Activated CD4-positive, alpha-beta T cell treated with anti-CD3 and anti-CD28 coated beads, Interleukin-2, amount 50 U/mL, for 24 hours (primary cell): ENCODE results near the gene BCOR.

ENCODE experiments used
- DNase-seq, 2 donors: peaks; one replicate each; pipeline ENCODE4 v3.0.0-alpha.2; 2020; ENCODE audit warnings: low read depth in 1 of 2, low spot score in 1 of 2

The BCOR gene

GRCh38 chrX:40006106-40007017, 91.4 kb downstream of the BCOR start:
- no peak for DNase-seq

- DNase-seq, result no peak
Observed at GRCh38 chrX:40005292-40006011, 92.3 kb downstream of the BCOR start.

GRCh38 chrX:40004921-40005291, 92.9 kb downstream of the BCOR start:
- no peak for DNase-seq

- no peak for DNase-seq
Observed at GRCh38 chrX:40004246-40004535, 93.6 kb downstream of the BCOR start.

GRCh38 chrX:40003428-40004245, 94.1 kb downstream of the BCOR start:
- DNase-seq, result no peak

- no peak for DNase-seq
Observed at GRCh38 chrX:40003071-40003427, 94.7 kb downstream of the BCOR start.
